Fibroblast of lung (primary cell): Measurements from ENCODE around the gene WSCD1. TPM values are rescaled to one million over a fixed set of nuclear protein-coding genes. Genes with fewer than 3 reads are reported as not detected.

Source experiments
- DNase-seq, 2 donors: peaks; one replicate each; pipeline versions ENCODE4 v3.0.0 to v3.0.0-alpha.2; 2010; ENCODE audit warnings: low read depth in 2 of 2
- H2AFZ ChIP-seq: 2 replicates; pipeline ENCODE4 v1.5.1; 2012; ENCODE audit warnings: low read length, control low read depth, inconsistent platforms
- H3K27ac ChIP-seq: 2 replicates; pipeline ENCODE4 v1.5.1; 2011; ENCODE audit warnings: low read length, control low read depth; ENCODE audit not compliant: insufficient read depth
- H3K27me3 ChIP-seq: 2 replicates; pipeline ENCODE4 v1.5.1; 2011; ENCODE audit warnings: mild to moderate bottlenecking, low read length; ENCODE audit not compliant: control insufficient read depth, insufficient read depth
- H3K36me3 ChIP-seq: 2 replicates; pipeline ENCODE4 v1.5.1; 2011; ENCODE audit warnings: low read length; ENCODE audit not compliant: control insufficient read depth, insufficient read depth
- H3K4me1 ChIP-seq: 2 replicates; pipeline ENCODE4 v1.5.1; 2011; ENCODE audit warnings: low read length; ENCODE audit not compliant: control insufficient read depth, insufficient read depth; ENCODE audit errors: extremely low read depth
- H3K4me2 ChIP-seq: 2 replicates; pipeline ENCODE4 v1.5.1; 2011; ENCODE audit warnings: low read length, control low read depth; ENCODE audit not compliant: insufficient read depth; ENCODE audit errors: extremely low read depth
- H3K4me3 ChIP-seq, 4 experiments: fragments of 200-600 bp in 1 of 4; sonication (generic) in 1 of 4; replicated peaks in 1 of 4; 2 replicates each; pipeline ENCODE4 v1.5.1; 2011 to 2016; ENCODE audit warnings: low read length in 4 of 4, low read depth in 3 of 4, mild to moderate bottlenecking in 3 of 4, control low read depth in 2 of 4, inconsistent platforms in 1 of 4, mixed read lengths in 1 of 4; ENCODE audit not compliant: insufficient read depth in 1 of 4; ENCODE audit errors: control extremely low read depth in 1 of 4
- H3K79me2 ChIP-seq: 2 replicates; pipeline ENCODE4 v1.5.1; 2012; ENCODE audit warnings: mild to moderate bottlenecking, low read length, inconsistent platforms; ENCODE audit not compliant: control insufficient read depth, insufficient read depth
- H3K9ac ChIP-seq: 2 replicates; pipeline ENCODE4 v1.5.1; 2011; ENCODE audit warnings: mild to moderate bottlenecking, low read length, control low read depth; ENCODE audit not compliant: insufficient read depth
- H3K9me3 ChIP-seq: 2 replicates; pipeline ENCODE4 v1.5.1; 2012; ENCODE audit warnings: low read depth, low read length; ENCODE audit not compliant: control insufficient read depth, insufficient read depth
- H4K20me1 ChIP-seq: 2 replicates; pipeline ENCODE4 v1.5.1; 2011; ENCODE audit warnings: low read length; ENCODE audit not compliant: control insufficient read depth, insufficient read depth; ENCODE audit errors: extremely low read depth
- EZH2 ChIP-seq: IDR thresholded peaks from 2 replicates; pipeline ENCODE4 v1.5.1; 2012; ENCODE audit warnings: low read length, control low read depth, mild to moderate bottlenecking; ENCODE audit errors: missing control alignments
- polyA plus RNA-seq, 2 donors: library from polyadenylated mRNA; depleted of rRNA in 1 of 2; stranded (reverse) in 1 of 2; unstranded in 1 of 2; fragments of >200 nt; gene quantifications; 2 replicates each; pipeline ENCODE4 v1.2.1, GENCODE V29; 2011 to 2012; ENCODE audit warnings: missing spikeins in 1 of 2
- total RNA-seq: library from RNA; depleted of rRNA; stranded (reverse); fragments of >200 nt; gene quantifications from 2 replicates; pipeline ENCODE4 v1.2.1, GENCODE V29; 2014
- TF ChIP-seq, protein P1 (sequence below), 2 donors: IDR thresholded peaks in 1 of 2; conservative IDR thresholded peaks in 1 of 2; 1 replicate in 1 of 2; 2 replicates in 1 of 2; pipeline ENCODE4 v1.5.1; 2011 to 2012; ENCODE audit warnings: low read length in 2 of 2, control low read depth in 1 of 2, inconsistent platforms in 1 of 2, low read depth in 1 of 2, mild to moderate bottlenecking in 1 of 2

Gene WSCD1
- total and polyA plus RNA-seq, 2 donors (not counting 1 experiment from before 2014, with no cell fraction given) = 0.56 to 0.83 TPM

- Histone ChIP-seq H3K4me1 (no peaks in the 10 kb centered on the region), H3K4me3 (no peak overlapping the region), H3K79me2 (no peaks in the 10 kb centered on the region), H3K4me2 (no peak overlapping the region), H3K9me3 (no peaks in the 10 kb centered on the region), H2AFZ (no peak overlapping the region), H3K9ac (no peak overlapping the region), H3K36me3 (no peaks in the 10 kb centered on the region), H4K20me1 (no peaks in the 10 kb centered on the region), H3K27ac (no peak overlapping the region), H3K27me3 (peaks cover 17% of the 10 kb centered on the region)
- TF ChIP-seq EZH2 = no peak
- no peak for DNase-seq
These were observed 3.1 kb upstream of the WSCD1 start for GRCh38 chr17:6067060-6067459.

GRCh38 chr17:6070430-6070912 lies 292 bp downstream of the WSCD1 start:
- Histone ChIP-seq H3K4me1 (no peaks in the 10 kb centered on the region), H3K9ac (no peak overlapping the region), H3K27me3 (peaks cover 17% of the 10 kb centered on the region), H4K20me1 (no peaks in the 10 kb centered on the region), H3K4me3 (peak overlapping the region in 1 of 4 experiments; percentile 42), H3K4me2 (no peak overlapping the region), H3K36me3 (no peaks in the 10 kb centered on the region), H3K9me3 (no peaks in the 10 kb centered on the region), H3K27ac (no peak overlapping the region), H3K79me2 (no peaks in the 10 kb centered on the region), H2AFZ (no peak overlapping the region)
- TF ChIP-seq, protein P1, sequence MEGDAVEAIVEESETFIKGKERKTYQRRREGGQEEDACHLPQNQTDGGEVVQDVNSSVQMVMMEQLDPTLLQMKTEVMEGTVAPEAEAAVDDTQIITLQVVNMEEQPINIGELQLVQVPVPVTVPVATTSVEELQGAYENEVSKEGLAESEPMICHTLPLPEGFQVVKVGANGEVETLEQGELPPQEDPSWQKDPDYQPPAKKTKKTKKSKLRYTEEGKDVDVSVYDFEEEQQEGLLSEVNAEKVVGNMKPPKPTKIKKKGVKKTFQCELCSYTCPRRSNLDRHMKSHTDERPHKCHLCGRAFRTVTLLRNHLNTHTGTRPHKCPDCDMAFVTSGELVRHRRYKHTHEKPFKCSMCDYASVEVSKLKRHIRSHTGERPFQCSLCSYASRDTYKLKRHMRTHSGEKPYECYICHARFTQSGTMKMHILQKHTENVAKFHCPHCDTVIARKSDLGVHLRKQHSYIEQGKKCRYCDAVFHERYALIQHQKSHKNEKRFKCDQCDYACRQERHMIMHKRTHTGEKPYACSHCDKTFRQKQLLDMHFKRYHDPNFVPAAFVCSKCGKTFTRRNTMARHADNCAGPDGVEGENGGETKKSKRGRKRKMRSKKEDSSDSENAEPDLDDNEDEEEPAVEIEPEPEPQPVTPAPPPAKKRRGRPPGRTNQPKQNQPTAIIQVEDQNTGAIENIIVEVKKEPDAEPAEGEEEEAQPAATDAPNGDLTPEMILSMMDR (conservative IDR thresholded peaks at IDR 0.05 in 1 of 2, IDR thresholded peaks at IDR 0.05 in 1 of 2; ENCODE audit: low read depth in 1 of 2, low read length in 2 of 2) = no peak
- TF ChIP-seq EZH2 = no peak
- no peak for DNase-seq

GRCh38 chr17:6070913-6071511 lies 833 bp downstream of the WSCD1 start:
- Histone ChIP-seq H3K27ac (no peak overlapping the region), H3K9me3 (no peaks in the 10 kb centered on the region), H3K79me2 (no peaks in the 10 kb centered on the region), H4K20me1 (no peaks in the 10 kb centered on the region), H3K4me2 (no peak overlapping the region), H3K4me1 (no peaks in the 10 kb centered on the region), H3K9ac (no peak overlapping the region), H3K27me3 (peaks cover 17% of the 10 kb centered on the region), H3K36me3 (no peaks in the 10 kb centered on the region), H3K4me3 (peak overlapping the region in 3 of 4 experiments; percentile 7 to 61 (median 42)), H2AFZ (no peak overlapping the region)
- TF ChIP-seq, protein P1 (conservative IDR thresholded peaks at IDR 0.05 in 1 of 2, IDR thresholded peaks at IDR 0.05 in 1 of 2; ENCODE audit: low read depth in 1 of 2, low read length in 2 of 2) = no peak
- peak; percentile 78 for TF ChIP-seq EZH2
- DNase-seq = peak in 1 of 2 donors; percentile 29
